Left hindlimb (tissue), 1 donor: ENCODE results near the gene CUX1.
A peak's percentile ranks its signal among the peaks of the same experiment; 100 is the strongest.
"Not testable (repeated sequence)": the region's sequence is repeated elsewhere in the genome, so short reads cannot be mapped to it uniquely, and the experiment has no call there.

ENCODE experiments used
- DNase-seq: peaks from one replicate; pipeline ENCODE4 v3.0.0-alpha.2; 2018

The CUX1 gene

GRCh38 chr7:102198417-102198956, 381.1 kb downstream of the CUX1 start:
- no peak for DNase-seq

GRCh38 chr7:102201576-102201975, 384.1 kb downstream of the CUX1 start:
- peak; percentile 24 for DNase-seq

- no peak for DNase-seq
Measured at GRCh38 chr7:102202556-102202955, 385.1 kb downstream of the CUX1 start.

- DNase-seq: peak; percentile 10
Measured at GRCh38 chr7:102203218-102203617, 385.8 kb downstream of the CUX1 start.

GRCh38 chr7:102204212-102204611, 386.8 kb downstream of the CUX1 start:
- DNase-seq: peak; percentile 5

GRCh38 chr7:102205915-102206314, 388.5 kb downstream of the CUX1 start:
- no peak for DNase-seq

GRCh38 chr7:102208826-102209225, 391.4 kb downstream of the CUX1 start:
- DNase-seq: no peak

GRCh38 chr7:102210787-102211186, 393.4 kb downstream of the CUX1 start:
- no peak for DNase-seq

- no peak for DNase-seq
Measured at GRCh38 chr7:102211590-102212550, 394.4 kb downstream of the CUX1 start.

GRCh38 chr7:102214477-102215072, 397.1 kb downstream of the CUX1 start:
- no peak for DNase-seq

GRCh38 chr7:102215256-102215655, 397.8 kb downstream of the CUX1 start:
- no peak for DNase-seq

- DNase-seq: no peak
Measured at GRCh38 chr7:102215711-102216110, 398.3 kb downstream of the CUX1 start.

GRCh38 chr7:102216573-102217314, 399.3 kb downstream of the CUX1 start:
- no peak for DNase-seq

- no peak for DNase-seq
Measured at GRCh38 chr7:102220229-102220850, 402.9 kb downstream of the CUX1 start.

- peak; percentile 53 for DNase-seq
Measured at GRCh38 chr7:102220960-102221800, 403.8 kb downstream of the CUX1 start.

GRCh38 chr7:102221961-102222360, 404.5 kb downstream of the CUX1 start:
- DNase-seq: no peak

- DNase-seq: no peak
Measured at GRCh38 chr7:102222445-102222844, 405.0 kb downstream of the CUX1 start.

- DNase-seq: no peak
Measured at GRCh38 chr7:102223184-102223583, 405.8 kb downstream of the CUX1 start.

- DNase-seq: no peak
Measured at GRCh38 chr7:102225025-102225424, 407.6 kb downstream of the CUX1 start.

- DNase-seq: no peak
Measured at GRCh38 chr7:102227371-102227770, 409.9 kb downstream of the CUX1 start.

GRCh38 chr7:102228935-102229334, 411.5 kb downstream of the CUX1 start:
- DNase-seq: no peak

- not testable (repeated sequence) for DNase-seq
Measured at GRCh38 chr7:102230162-102230561, 412.7 kb downstream of the CUX1 start.
